ENCODE data around the gene HES5. TPM values are rescaled to one million over a fixed set of nuclear protein-coding genes. Genes with fewer than 3 reads are reported as not detected.

The HES5 gene
- total RNA-seq, 4 donors from 2014 or later = not detected

GRCh38 chr1:2518528-2518927, 11.5 kb downstream of the HES5 start:
- Histone ChIP-seq H3K27ac (no peak overlapping the region), H3K4me3 (replicated peaks in 1 of 3) (no peak overlapping the region), H3K36me3 (peaks cover 75 to 77% of the 10 kb centered on the region in 2 donors), H3K27me3 (no peaks in the 10 kb centered on the region), H3K9me3 (no peaks in the 10 kb centered on the region), H3K4me1 (no peaks in the 10 kb centered on the region)
- intact Hi-C loops (cut with DNase I) = no loop called here
- no peak for DNase-seq
- no peak for TF ChIP-seq POLR2A (IDR thresholded peaks at IDR 0.05)
- WGBS, 2 donors = 94 to 97% methylated on average over 18 to 20 of the region's 26 CpGs

- WGBS, 2 donors = 93 to 98% methylated on average over 10 to 17 of the region's 17 CpGs
- no peaks in the 10 kb centered on the region for H3K4me1 ChIP-seq
- peaks cover 80 to 83% of the 10 kb centered on the region in 2 donors for H3K36me3 ChIP-seq
Observed at GRCh38 chr1:2517966-2518365, 12.1 kb downstream of the HES5 start.

GRCh38 chr1:2516946-2517345, 13.1 kb downstream of the HES5 start:
- no peak for DNase-seq
- Histone ChIP-seq H3K4me3 (replicated peaks in 1 of 3) (no peak overlapping the region), H3K27me3 (no peaks in the 10 kb centered on the region), H3K9me3 (no peaks in the 10 kb centered on the region), H3K4me1 (no peaks in the 10 kb centered on the region), H3K27ac (no peak overlapping the region), H3K36me3 (peaks cover 90 to 93% of the 10 kb centered on the region in 2 donors)
- TF ChIP-seq POLR2A (IDR thresholded peaks at IDR 0.05) = no peak
- no peak for TF ChIP-seq CTCF (IDR thresholded peaks at IDR 0.05)
- intact Hi-C loops (cut with DNase I) = no loop called here
- WGBS, 2 donors = 95 to 96% methylated on average over 11 to 14 of the region's 14 CpGs

More at GRCh38 chr1:2517966-2518365, 12.1 kb downstream of the HES5 start:
- Histone ChIP-seq H3K9me3 (no peaks in the 10 kb centered on the region), H3K27me3 (no peaks in the 10 kb centered on the region), H3K27ac (no peak overlapping the region), H3K4me3 (replicated peaks in 1 of 3) (no peak overlapping the region)
- intact Hi-C loops (cut with DNase I) = no loop called here
- TF ChIP-seq POLR2A (IDR thresholded peaks at IDR 0.05) (no peak), CTCF (IDR thresholded peaks at IDR 0.05) (no peak)
- no peak for DNase-seq

- peaks cover 93 to 98% of the 10 kb centered on the region in 2 donors for H3K36me3 ChIP-seq
Observed at GRCh38 chr1:2516124-2516523, 13.9 kb downstream of the HES5 start.

GRCh38 chr1:2515763-2516080, 14.3 kb downstream of the HES5 start:
- no peak for TF ChIP-seq POLR2A (IDR thresholded peaks at IDR 0.05)
- TF ChIP-seq CTCF (IDR thresholded peaks at IDR 0.05) = no peak
- H3K27me3 ChIP-seq = no peaks in the 10 kb centered on the region
- 94 to 97% methylated on average over 11 of the region's 11 CpGs for WGBS, 2 donors
- intact Hi-C loops (cut with DNase I) = no loop called here
- H3K4me3 ChIP-seq (replicated peaks in 1 of 3) = no peak overlapping the region
- H3K27ac ChIP-seq = no peak overlapping the region
- peaks cover 93 to 98% of the 10 kb centered on the region in 2 donors for H3K36me3 ChIP-seq
- H3K9me3 ChIP-seq = no peaks in the 10 kb centered on the region
- no peaks in the 10 kb centered on the region for H3K4me1 ChIP-seq
- no peak for DNase-seq

More at GRCh38 chr1:2516124-2516523, 13.9 kb downstream of the HES5 start:
- Histone ChIP-seq H3K4me3 (replicated peaks in 1 of 3) (no peak overlapping the region), H3K27me3 (no peaks in the 10 kb centered on the region), H3K27ac (no peak overlapping the region), H3K4me1 (no peaks in the 10 kb centered on the region), H3K9me3 (no peaks in the 10 kb centered on the region)
- intact Hi-C loops (cut with DNase I) = no loop called here
- no peak for DNase-seq
- WGBS, 2 donors = 93 to 95% methylated on average over 15 to 17 of the region's 17 CpGs
- TF ChIP-seq CTCF (IDR thresholded peaks at IDR 0.05) (no peak), POLR2A (IDR thresholded peaks at IDR 0.05) (no peak)
